Stimulated activated CD4-positive, alpha-beta T cell treated with anti-CD3 and anti-CD28 coated beads, Interleukin-4, amount 100 ng/mL, for 4 hours (primary cell): ENCODE measurements around the gene HRH2.

Source experiments
- DNase-seq, 2 experiments: peaks; one replicate each; pipeline ENCODE4 v3.0.0-alpha.2; 2020

The HRH2 gene

DNA sequence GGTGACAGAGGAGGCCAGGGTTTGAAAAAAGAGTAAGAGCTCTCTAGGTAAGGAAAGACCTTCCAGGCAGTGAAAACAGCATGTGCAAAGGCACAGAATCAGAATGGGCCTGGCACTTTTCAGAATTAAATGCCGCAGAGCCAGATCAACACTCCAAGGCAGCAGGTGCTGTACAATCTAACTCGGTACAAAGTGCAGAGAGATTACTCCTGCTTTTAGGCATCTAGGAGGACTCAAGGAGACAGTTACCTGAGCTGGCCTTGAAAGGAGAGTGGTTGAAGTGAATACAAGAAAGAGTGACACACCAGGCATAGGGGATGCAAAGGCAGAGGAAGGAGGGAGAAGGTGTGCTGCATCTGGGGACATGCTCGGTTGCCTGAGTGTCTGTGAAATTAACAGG, 21.5 kb downstream of the HRH2 start:
- no peak for DNase-seq

DNA sequence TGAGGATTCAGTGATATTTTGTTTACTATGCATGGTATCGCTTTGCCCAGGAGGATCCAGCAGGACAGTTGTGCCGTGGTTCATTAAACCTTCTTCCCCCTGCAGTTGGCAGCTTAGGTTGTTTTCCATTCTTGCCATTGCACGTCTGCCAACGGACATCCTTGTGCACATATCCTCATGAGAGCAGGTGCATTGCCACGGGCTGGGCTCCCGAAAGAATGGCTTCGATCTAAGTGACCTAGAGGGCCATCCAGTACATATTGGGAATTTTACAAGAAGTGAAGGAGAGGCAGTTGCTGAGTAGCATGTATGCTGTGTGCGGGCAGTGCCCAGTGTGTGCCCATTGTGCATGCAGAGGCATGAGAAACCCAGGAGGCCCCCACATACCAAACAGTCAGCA, 22.1 kb downstream of the HRH2 start:
- no peak for DNase-seq

DNA sequence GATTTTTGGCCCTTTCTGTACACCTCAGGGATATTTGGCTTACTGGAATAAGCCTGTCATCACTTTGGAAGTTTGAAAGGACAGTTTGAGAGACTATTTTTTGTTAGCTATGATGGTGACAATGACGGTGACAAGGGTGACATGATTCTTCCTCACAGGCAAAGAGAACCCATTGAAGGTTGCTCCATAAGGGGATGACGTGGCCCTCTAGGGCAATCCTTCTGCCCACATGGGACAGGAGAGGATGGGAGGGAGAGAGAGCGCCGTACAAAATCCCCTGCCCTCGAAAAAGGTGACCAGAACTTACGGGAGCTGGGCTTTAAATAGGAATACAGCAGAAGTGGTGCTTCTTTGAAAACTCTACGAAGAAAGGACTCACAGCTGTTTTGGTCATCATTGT, 22.6 kb downstream of the HRH2 start:
- DNase-seq, result no peak

DNA sequence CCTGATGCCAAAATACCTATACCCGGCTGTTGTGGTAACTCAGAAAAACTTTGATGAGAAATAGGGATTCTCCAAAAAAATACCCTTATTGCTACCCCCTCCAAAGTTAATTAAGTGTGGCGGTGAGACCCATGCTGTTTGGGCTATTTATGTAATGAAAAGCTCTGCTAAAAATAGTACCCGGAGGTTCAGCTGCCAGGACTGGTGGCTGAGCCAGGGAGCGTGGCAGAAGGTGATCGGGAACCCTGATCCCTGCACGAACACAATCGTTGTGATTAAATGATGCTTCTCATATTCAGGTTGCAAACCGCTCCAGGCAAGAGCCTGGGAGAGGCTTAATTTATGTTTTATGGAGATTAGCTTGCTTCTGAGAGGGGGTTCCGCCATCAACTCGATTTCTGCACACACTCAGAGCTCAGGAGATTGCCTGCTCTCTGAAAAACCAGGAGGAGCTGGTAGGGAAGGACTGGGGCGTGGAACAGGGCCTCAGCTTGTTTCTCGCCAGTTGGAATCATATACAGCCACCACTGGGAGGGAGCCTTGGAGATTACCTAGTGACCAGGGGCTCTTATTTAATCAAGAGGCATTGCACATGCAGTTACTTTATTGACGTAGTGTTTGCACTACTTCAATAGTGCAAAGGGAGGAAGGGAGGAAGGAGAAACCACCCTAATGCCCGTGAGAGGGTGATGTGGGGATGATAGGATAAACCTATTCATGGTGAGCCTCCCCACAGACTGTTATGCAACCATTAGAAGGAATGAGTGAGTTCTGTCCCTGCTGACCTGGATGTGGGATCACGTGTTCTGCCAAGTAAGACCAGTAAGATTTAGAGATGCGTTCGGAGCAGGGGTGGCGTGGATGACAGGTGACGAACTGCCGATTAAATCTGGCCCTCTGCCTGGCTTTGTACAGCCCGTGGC, 23.4 kb downstream of the HRH2 start:
- no peak for DNase-seq

DNA sequence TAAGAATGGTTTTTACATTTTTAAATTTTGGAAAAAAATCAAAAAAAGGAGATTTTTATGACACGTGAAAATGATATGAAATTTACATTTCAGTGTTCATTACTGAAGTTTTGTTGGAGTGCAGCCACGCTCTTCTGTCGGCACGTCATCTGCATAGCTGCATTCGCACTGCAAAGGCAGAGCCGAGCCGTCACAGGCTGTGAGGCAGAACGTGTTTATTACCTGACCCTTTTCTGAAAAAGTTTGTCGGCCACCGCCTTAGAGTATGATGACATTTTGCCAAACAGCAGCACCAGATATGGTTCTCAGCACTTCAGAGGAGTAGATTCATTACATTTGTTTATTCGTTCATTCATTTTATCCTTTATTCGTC, 24.1 kb downstream of the HRH2 start:
- no peak for DNase-seq

DNA sequence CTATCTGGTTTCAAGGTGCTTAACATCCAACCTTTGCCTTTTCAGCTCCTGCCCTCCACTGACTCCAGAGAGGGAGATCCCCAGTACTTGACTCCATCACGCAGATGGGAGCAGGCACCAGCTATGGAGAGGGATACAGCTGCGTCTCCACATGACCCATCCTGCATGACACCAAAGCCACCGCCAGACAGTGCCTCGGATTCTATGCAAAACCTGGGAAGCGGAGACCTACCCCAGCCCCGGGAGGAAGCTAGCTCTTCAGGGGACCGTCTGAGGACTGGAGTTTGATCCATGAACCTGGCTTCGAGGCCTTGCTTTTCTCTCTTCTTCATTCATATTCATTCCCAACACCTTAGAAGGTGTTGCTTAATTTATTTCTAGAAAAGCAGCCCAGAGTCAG, 24.8 kb downstream of the HRH2 start:
- no peak for DNase-seq

DNA sequence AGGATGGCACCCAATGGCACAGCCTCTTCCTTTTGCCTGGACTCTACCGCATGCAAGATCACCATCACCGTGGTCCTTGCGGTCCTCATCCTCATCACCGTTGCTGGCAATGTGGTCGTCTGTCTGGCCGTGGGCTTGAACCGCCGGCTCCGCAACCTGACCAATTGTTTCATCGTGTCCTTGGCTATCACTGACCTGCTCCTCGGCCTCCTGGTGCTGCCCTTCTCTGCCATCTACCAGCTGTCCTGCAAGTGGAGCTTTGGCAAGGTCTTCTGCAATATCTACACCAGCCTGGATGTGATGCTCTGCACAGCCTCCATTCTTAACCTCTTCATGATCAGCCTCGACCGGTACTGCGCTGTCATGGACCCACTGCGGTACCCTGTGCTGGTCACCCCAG, 25.4 kb downstream of the HRH2 start:
- DNase-seq, result no peak

DNA sequence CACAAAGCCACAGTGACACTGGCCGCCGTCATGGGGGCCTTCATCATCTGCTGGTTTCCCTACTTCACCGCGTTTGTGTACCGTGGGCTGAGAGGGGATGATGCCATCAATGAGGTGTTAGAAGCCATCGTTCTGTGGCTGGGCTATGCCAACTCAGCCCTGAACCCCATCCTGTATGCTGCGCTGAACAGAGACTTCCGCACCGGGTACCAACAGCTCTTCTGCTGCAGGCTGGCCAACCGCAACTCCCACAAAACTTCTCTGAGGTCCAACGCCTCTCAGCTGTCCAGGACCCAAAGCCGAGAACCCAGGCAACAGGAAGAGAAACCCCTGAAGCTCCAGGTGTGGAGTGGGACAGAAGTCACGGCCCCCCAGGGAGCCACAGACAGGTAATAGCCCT, 26.1 kb downstream of the HRH2 start:
- no peak for DNase-seq

DNA sequence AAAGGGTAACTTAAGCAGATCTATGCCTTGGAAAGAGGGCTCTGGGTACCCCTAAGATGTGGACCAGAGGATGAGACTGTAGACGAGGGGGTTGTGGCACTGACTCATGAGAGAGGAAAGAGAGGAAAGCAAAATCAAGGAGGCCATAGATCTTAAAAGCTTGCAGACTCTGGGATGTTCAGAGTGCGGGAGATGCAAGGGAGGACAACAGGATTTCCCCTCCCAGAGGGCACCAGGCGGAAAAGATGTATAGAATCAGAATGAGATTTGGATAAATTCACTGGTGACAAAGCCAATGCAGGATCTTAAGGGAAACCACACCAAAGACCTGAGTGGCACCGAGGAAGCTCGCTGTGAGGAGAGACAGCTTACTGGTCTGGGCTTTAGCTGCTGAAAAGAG, 27.1 kb downstream of the HRH2 start:
- no peak for DNase-seq

DNA sequence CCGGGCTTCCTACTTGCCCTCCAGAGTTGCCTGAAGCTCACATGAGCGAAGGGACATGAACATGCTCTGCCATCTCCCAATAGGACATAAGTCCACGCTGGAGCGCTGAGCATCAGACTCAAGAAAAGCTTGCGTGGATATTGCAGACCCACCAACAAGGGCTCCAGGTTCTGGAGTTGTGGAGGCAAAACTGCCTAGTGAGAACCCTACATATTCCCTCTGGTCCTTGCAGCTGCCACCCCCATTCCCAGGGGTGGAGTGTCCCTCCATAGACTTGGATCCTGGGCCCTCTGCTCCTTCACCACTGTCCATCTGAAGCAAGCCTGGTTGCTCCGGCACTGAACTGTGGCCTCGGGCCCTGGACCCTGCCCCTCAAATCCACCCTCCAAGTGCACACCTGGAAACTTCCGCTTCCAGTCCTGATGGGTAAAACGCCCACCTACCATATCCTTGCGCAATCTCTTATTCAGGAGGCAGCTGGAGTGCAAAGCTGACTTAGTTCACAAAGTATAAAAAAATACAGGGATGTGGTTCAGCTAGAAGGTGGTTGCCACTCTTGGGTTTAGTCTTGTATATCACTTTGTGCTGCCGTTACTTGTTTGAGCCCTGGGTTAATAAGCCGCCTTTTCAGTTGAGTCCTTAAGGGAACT, 28.0 kb downstream of the HRH2 start:
- DNase-seq, result no peak

DNA sequence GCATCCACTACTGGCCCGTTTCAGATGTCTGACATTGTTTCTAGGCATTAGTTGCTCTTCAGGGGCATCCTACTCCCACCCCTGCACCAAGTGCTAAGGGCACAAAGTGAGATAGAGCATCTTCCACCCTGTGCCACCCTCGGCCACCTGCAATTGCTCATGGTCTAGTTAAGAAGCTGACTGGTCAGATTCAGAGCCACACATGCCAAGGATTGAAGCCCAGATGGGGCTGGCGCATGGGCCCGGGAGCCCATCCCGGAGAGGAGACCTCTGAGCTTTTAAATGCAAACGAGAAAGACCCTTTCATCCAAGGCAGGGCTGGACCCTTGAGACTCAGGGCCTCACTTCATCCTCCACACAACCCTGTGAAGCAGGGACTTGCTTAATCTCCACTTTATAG, 28.5 kb downstream of the HRH2 start:
- DNase-seq, result no peak

DNA sequence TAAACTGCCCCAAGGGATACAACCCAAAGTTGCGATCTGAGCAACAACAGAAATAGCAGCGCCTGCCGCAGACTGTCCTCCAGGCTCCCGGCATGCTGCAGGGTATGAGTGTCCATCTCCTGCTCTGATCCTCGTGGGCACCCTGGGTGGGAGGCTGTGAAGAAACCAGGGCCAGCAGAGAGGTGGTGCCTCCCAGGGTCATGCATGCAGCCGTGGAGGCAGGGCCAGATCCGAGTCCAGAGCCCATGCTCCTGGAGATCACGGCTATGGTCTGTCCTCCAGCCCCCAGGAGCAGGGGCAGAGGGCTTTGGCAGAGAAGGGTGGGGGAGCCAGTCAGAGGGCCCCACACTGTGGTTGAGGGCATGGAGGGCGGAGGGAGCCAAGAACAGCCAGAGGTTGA, 29.0 kb downstream of the HRH2 start:
- DNase-seq, result no peak

DNA sequence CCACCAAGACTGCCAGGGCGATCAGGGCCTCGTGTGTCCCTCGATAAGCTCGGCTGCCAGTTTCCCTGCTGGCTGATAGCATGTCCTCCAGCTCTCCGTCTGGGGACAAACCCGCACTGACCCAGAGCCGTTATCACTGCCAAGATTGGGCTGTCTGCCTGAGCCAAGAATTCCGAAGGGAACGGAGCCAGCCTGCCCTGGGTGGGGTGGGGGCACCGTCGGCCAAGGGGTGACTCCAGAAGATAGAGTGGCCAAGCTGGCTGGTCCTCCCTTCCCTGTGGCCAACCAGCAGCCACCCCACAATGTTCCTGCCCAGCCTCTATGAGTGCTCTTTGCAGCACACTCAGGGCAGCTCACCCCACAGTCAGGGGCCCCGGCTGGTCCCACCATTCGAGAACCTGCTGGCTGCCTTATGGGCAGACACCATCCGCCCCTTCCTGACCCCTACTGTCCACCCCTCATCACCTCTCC, 29.4 kb downstream of the HRH2 start:
- no peak for DNase-seq

DNA sequence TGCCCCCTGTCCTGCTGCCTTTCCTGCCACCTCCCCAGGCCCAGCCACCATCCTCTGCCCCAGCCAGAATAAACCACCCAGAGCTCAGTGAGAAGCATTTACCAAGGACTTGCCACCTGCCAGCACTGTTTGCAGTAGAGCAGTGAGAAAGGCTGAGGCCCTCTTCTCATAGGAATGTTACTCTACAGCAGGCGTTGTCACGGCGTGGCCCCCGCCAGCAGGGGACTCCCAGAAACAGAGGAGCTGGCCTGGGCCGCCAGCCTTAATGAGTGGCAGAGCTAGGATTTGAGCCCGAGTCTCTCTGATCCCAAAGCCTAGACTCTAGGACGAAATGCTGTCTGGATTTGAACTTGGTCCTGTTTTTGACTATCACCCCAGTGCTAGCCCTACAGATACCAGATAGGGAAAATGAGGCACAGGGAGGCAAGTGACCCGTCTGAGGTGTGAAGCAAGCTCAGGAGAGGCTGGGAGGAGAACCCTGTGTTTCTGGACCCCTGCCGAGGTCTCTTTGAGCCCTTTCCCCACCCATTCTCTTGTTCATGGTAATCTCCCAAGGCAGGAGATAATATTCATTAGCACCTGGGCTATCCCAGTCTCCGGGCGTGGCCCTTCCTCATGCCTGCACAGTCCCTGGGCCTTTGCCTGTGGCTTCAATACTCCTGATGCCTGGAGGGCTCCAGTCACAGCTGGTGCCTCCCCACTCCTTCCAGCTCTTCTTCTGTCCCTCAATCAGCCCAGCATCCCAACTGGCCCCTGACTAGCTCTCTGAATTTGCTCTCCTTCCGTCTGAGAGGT, 30.7 kb downstream of the HRH2 start:
- no peak for DNase-seq

DNA sequence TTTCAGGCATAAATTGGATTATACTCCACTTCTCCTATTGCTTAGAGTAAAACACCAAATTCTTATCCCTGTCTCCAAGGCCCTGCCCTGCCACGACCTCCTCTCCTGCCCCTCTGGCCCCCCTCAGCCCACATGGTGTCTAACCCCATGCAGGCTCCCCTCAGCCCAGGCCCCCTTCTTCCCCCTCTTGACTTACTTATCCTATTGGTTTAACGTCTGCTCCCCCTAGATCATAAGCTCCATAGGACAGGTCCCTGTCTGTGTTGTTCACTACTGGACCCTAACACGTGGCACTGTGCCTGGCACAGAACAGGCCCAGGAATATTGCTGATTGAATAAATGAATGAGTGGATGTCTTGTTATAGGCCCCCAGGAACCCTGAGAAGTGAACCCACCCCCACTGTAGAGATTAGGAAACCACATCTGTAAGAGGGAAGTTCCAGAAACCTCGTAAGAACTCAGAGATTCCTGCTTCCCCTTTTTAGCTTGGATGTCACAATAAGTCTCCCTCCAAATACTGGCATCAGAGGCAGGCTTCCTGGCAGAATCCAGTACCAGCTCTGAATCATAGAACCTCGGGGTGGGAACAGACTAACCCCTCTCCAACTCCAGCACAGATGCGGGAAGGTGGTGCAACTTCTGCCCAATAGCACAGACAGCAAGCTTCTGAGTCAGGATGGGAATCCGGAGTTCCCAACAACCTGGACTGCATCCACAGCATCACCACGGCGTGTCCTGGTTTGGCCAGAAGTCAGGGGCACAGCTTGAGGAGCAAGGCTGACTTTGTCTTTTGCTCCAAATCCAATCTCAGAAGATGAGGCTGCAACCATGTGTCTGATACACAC, 31.5 kb downstream of the HRH2 start:
- DNase-seq, result no peak

DNA sequence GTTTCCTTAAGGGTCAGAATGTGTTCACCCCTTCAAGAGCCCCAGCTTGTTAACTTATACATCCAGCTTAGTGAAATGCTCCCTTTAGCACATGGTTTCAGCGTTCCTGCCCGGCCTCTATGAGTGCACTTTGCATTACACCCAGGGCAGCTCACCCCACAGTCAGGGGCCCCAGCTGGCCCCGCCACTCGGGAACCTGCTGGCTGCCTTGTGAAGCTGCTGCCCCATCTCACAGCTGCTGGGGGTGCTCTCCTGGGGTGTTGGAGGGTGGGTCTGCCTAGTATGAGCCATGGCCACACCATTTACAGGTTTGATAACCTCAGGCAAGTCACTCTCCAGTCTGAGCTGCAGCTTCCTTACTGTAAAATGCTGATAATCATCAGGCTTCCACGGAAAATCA, 32.2 kb downstream of the HRH2 start:
- DNase-seq, result no peak

DNA sequence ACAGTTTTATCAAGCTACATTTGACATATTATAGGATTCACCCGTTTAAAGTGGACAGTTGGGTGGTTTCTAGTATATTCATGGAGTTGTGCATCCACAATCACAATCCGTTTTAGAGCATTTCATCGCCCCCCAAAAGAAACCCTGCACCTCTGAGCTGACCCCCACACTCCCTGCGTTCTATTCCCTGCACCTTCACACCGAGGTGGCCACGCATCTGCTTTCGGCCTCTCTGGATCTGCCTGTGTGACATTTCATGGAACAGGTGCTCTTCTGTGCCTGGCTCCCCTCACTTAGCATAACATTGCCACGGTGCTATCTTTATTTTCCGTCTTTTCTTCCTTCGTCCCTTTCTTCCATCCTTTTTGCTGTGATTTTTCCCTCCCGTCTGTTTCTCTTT, 32.7 kb downstream of the HRH2 start:
- no peak for DNase-seq

DNA sequence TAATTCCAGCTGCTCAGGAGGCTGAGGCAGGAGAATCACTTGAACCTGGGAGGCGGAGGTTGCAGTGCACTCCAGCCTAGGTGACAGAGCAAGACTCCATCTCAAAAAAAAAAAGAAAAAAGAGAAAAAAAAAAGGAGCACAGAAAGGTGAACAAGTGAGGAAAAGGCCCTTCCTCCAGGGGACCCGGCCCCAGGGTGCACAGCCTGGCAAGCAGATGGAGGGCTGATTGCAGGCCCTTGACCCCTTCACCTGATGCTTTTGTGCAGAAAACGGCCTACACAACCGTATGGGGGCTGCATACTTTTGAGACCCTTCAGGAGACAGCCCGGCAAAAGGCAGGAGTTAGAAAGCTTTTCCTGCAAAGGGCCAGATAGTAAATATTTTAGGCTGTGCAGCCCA, 33.9 kb downstream of the HRH2 start:
- no peak for DNase-seq

DNA sequence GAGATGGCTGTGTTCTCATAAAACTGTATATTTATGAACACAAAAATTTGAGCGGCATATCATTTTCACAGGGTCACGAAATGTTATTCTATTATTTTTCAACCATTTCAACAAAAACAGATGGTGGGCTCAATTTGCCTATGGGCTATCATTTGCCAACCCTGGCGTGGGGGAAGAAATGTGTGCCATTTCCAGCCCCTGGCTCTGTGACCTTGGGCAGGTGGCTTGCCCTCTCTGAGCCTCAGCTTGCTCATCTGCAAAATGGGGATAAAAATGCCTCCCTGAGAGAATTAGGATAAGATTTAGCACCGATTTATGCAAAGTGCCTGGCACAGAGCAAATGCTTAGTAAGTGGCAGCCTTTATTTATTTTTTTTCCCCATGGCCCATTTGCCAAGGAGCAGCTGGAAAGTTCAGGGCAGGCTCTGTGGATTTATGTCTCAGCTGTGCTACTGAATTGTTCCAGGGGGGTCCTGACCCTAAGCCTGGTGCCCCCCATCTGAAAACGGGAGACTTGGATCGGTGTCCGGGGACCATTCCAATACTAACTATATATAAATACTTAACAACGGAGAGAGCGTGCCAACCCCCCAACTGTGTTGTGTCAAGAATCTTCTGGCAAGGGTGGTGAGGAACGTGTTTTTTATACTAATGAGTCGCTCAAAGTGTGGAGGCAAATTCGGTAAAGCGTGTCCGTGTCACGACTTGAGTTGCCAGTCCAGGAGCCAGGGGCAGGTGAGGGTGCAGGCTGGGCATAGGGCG, 34.5 kb downstream of the HRH2 start:
- DNase-seq, result no peak

DNA sequence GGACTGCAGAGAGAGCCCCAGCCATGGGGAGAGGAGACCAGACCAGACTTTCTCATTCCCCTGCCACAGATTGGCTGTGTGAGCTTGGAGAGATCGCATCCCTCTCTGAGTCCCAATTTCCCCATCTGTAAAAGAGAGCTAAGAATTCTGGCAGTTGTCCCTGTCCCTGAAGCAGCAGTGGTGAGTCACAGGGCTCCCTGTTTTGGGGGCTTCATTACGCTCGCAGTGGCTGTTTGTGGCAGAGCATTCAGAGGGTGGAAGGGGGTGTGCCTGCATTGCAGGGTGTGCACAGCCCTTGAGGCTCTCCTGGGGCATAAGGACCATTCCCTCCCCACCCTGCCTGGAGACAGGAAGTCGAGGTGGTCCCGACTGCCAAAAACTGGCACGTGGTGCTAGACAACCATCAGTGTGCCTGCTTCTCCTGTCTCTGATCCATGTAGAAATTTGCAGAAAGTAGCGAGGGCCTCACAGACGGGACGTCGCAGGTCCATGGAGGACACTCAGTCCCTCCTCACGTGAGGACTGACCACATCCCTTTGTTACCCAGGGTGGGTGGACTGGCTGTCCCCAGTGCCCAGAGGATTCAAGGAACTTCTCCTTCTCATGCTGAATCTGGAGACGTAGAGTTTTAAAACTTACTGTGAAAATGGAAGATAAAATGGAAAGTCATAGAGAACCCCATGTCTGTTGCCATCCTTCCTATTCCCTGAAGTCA, 35.3 kb downstream of the HRH2 start:
- DNase-seq, result no peak

DNA sequence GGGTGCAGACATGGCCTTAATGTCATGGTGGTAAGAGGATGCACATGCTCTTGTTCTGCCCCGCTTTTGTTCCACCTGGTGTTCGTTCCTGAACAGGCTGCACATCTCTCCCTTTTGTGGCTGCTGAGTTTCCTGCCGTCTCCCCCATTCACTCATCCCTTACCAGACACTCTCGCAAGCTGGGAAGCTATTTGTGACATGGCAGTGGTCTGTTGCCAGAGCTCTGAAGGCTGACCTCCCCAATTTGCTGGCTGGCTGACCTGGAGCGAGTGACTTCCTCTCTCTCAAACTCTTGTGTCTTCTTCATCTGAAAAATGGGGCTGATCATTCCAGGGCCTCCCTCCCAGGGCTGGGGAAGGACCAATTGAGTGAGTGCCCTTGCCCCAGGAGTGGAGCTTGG, 35.9 kb downstream of the HRH2 start:
- DNase-seq, result no peak
